H1 (cell line): Measurements from ENCODE around the gene CMTM2.

Experiments used
- EP300 ChIP-seq, 2 experiments: IDR thresholded peaks; 1 replicate in 1 of 2; 2 replicates in 1 of 2; pipeline ENCODE4 v1.6.1; 2011 to 2012; ENCODE audit warnings: low read depth in 2 of 2, low read length in 2 of 2, mild to moderate bottlenecking in 2 of 2, borderline replicate concordance in 1 of 2, inconsistent platforms in 1 of 2, moderate library complexity in 1 of 2
- EZH2 ChIP-seq: fragments of 200-600 bp; sonication (generic); IDR thresholded peaks from 2 replicates; pipeline ENCODE4 v1.7.1; 2012; ENCODE audit warnings: low read depth, mild to moderate bottlenecking, moderate library complexity, low read length, inconsistent platforms; ENCODE audit not compliant: severe bottlenecking
- POLR2A ChIP-seq, 2 experiments: IDR thresholded peaks; 1 replicate in 1 of 2; 2 replicates in 1 of 2; pipeline ENCODE4 v1.6.1; 2011; ENCODE audit warnings: low read depth in 2 of 2, low read length in 2 of 2, mild to moderate bottlenecking in 2 of 2; ENCODE audit errors: control extremely low read depth in 1 of 2

- TF ChIP-seq EP300 (IDR thresholded peaks at IDR 0.05; ENCODE audit: borderline replicate concordance in 1 of 2, low read depth in 2 of 2, low read length in 2 of 2), result no peak
- no peak for TF ChIP-seq EZH2
- TF ChIP-seq POLR2A (IDR thresholded peaks at IDR 0.05; ENCODE audit: control extremely low read depth in 1 of 2, low read depth in 2 of 2, low read length in 2 of 2), result no peak
Measured at GRCh38 chr16:66617010-66617434, 37.8 kb downstream of the CMTM2 start.
